ENCODE measurements around the gene SSBP3.

Gene SSBP3

GRCh38 chr1:54370287-54370989 is 35.8 kb downstream of the SSBP3 start:
- no peak for DNase-seq

DNA sequence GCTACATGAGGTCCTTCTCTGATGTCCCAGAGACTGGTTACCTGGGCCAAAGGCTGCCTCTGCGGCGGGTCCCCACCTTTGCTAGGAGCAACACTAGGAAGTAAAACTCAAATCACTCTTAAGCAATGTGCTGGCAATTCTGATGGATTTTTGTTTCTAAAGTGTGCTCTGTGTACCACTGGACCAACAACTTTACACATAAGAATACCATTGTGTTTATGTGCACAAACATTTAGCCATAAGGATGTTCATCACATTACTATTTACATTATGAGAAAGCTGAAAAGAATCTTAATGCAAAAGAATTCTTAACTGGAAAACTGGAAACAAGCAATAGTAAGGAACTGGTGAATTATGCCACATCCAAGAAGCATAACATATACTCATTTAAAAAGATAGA is 38.6 kb downstream of the SSBP3 start:
- no peak for DNase-seq

GRCh38 chr1:54365847-54366246 is 40.3 kb downstream of the SSBP3 start:
- DNase-seq, result no peak

DNA sequence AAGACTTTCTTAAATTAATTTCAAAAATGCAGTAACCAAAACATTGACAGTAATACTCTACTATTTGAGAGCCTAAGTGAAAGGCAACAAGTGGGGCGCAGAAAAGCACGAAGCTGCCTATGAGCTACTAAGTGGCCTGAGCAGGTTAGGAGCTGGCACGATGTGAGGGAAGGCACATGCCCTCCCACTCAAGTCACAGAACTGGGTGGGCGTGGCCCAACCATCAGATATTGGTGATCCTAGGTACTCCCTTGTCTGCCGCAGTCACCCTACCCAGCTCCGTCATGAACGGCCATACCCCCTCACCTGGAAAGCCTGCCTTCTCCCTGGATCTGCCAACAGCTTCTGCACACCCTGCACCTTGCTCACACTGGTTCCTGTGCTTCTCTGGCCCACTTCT is 40.8 kb downstream of the SSBP3 start:
- no peak for DNase-seq

DNA sequence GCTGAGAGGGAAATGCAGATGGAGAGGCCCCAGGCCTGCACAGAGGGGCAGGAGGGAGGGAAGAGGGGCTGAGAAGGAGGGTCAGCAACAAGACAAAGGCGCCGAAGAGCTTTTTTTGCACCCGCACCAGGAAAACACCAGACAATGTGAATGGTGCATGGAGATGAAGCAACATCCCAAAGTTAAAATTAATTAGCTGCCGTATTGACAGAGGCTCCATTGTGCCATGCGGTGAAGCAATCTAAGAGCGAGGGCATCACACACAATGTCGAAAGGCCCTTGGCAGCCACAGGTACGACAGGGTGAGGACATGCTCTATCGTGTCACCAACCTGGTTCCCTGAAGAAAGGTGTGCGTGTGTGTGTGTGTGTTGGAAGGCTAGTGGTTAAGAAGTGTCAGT is 41.2 kb downstream of the SSBP3 start:
- no peak for DNase-seq

DNA sequence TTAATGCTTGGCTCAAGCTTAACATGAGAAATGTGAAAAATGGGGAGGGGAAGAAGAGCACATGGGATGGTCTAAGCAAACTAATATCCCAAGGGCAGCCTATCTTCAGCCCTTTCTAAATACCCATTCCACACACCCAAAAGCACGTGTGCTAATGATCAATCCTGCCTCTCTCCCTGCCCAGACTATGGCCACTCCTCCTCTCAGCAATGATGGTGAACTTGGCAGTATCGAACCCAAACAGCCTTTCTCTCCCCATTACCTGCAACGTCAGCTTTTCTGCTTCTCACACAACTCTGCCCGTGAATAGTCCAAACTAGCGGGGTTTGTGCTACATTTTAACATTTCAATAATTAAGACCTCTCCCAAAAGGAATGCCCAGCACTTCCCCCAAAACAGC is 41.6 kb downstream of the SSBP3 start:
- DNase-seq, result no peak

DNA sequence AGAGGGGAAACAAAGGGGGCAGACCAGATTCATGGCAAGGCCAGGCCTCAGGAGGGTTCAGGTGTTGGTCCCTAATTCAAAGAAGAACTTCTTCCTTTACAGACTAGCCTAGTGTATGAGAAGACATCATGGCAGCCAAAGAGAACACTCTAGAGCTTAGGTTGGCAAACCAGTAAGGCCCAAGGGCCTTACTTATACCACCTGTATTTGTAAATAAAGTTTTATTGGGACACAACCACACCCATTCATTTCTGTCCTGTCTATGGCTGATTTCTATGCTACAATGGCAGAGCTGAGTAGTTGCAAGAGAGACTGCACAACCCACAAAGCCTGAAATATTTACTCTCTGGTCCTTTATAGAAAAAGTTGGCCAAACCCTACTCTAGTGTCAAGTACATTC is 42.3 kb downstream of the SSBP3 start:
- no peak for DNase-seq

GRCh38 chr1:54362881-54363340 is 43.3 kb downstream of the SSBP3 start:
- no peak for DNase-seq

DNA sequence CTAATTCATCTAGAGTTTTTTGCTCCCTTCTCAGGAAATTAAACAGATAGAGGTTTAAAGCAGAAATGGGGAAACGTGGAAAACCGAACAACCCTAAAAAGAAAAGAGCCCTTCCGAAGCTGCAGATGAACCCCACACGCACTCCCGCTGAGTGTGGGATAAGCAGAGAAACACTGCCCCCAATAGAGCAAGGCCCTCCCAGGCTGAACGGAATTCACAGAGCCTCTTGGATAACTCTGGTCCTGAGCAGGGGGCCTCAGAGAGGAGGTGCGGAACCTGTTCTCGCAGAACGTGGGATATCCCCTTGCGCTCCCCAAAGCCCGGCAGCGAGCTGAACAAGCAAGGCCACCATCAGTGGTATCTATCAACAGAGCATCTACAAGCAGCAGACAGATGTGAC is 44.9 kb downstream of the SSBP3 start:
- DNase-seq, result no peak

DNA sequence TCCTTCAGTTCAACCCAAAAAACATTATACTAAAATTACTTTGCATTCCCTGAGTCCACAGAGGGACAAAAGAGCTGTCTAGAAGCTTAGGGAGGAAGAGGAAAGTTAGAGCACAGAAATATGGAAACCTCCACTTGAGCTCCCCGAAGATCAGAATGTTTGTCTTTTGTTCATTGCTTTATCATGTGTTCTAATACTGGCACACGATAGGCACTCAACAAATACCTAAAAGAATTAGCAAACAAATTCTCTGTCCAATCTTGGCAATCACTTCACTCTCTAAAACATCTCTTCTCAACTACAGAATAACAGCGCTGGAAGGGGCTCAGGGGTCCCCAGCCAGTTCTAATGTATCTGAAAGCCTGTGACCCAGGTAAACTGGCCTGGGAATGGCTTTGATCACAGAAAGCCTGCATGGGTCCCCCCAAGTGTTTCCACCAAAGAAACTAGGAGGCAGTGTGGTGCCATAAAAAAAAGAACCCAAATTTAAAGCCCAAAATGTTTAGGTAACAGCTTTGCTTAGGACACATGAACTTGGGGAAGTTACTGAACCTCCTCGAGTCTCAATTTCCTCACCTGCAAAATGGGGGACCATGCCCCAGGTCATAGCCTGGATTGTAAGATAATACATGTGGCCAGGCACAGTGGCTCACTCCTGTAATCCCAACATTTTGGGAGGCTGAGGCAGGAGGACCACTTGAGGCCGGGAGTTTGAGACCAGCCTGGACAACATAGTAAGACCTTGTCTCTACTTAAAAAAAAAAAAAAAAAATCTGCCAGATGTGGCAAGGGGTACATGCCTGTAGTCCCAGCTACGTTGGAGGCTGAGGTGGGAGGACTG is 45.8 kb downstream of the SSBP3 start:
- no peak for DNase-seq

GRCh38 chr1:54359393-54360162 is 46.6 kb downstream of the SSBP3 start:
- no peak for DNase-seq

GRCh38 chr1:54358503-54359168 is 47.6 kb downstream of the SSBP3 start:
- no peak for DNase-seq

GRCh38 chr1:54357967-54358366 is 48.2 kb downstream of the SSBP3 start:
- no peak for DNase-seq

GRCh38 chr1:54356680-54357147 is 49.5 kb downstream of the SSBP3 start:
- peak; percentile 64 for DNase-seq

DNA sequence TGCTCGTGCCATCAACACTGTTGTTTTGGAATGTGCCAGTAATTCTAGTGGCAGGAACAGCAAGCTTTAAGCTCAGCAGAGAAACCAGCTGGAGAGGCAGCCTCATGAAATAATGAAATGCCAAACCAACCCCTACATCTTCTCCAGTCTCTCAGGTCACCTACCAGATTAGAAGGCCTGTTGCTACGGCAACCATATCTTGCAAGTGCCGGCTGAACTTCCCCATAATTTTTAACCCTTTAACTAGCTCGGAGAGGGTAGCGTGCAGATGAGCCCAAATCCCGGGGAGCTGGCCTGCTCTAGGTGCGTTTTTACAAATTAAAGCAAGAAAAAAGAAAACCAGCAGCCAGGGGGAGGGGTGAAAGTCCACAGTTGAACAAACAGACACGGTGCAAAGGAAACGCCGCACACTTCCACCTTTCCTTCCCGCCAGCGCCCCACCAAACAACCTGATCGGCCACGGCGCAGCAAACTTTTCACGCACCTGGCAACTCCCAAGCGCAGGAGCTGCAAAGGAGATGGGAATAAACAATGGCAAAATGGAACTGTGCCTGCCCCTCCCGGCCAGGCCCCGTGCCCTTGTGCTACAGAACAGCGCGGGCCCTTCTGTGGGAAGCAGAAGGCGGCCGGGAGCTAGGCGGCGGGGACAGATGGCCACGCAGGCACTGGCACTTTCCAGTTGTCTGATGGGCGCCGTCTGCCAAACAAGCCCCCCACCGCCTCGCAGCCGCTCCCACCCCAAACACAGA is 50.1 kb downstream of the SSBP3 start:
- peak; percentile 85 for DNase-seq

DNA sequence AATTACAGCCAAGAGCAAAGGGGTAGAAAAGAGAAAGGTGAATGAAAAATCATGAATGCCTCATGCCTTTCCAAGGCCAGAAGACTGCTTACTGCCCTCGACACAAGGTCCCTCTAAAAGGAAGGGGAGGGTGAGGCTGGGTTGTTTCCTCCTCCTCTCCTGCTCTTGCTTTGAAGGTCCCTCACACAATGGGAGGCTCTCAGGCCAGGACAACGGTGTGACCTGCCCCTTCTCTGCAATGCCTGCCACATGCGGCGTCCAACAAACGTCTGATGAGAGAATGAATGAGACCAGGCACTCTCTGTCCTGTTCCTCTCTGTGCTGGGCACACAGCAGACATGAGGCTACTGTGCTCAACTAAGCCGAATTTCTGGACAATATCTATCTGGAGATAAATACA is 51.3 kb downstream of the SSBP3 start:
- DNase-seq, result no peak

- DNase-seq, result no peak
Measured at GRCh38 chr1:54353959-54354358, 52.2 kb downstream of the SSBP3 start.

GRCh38 chr1:54352755-54353154 is 53.4 kb downstream of the SSBP3 start:
- DNase-seq, result no peak

GRCh38 chr1:54350360-54350759 is 55.8 kb downstream of the SSBP3 start:
- no peak for DNase-seq

DNA sequence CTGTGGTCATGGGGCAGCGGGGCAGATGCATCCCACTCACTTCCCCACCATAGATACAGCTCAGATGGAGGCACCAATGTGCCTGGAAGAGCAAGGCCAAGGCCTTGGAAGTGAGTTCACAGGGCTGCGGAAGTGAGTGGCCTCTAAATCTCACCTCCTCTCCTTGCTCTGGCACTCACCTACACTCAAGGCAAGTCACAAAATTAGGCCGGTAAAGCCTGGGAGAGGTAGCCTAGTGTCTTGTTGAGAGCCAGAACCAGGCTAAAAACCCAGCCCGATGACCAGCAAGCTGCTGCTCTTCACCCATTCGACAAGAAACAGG is 57.5 kb downstream of the SSBP3 start:
- DNase-seq, result no peak

- DNase-seq, result no peak
Measured at GRCh38 chr1:54347955-54348699, 58.1 kb downstream of the SSBP3 start.

Measured in DMS 273 treated with DMSO at 0.1 percent for 48 hours (cell line).